Stomach (tissue), 4 donors: ENCODE results near the gene CHRNA1.

Experiments used
- EP300 ChIP-seq: sonication (generic); formaldehyde crosslinking; IDR thresholded peaks from one replicate; pipeline ENCODE4 v1.6.1; 2017; ENCODE audit warnings: antibody characterized with exemption
- POLR2A ChIP-seq, 4 donors: fragments of 450-650 bp; IDR thresholded peaks; one replicate each; pipeline ENCODE4 v1.6.1; 2016; ENCODE audit warnings: antibody characterized with exemption in 4 of 4, control low read depth in 2 of 4, mild to moderate bottlenecking in 1 of 4, moderate library complexity in 1 of 4
- TF ChIP-seq, protein P1 (sequence below), 7 experiments: fragments of 450-650 bp in 4 of 7; fragments of 200-600 bp in 3 of 7; sonication (generic) in 3 of 7; IDR thresholded peaks; one replicate each; pipeline ENCODE4 v1.5.1; 2016 to 2019; ENCODE audit warnings: antibody characterized with exemption in 7 of 7, control low read depth in 2 of 7, mild to moderate bottlenecking in 1 of 7

GRCh38 chr2:174745142-174745541, 19.1 kb downstream of the CHRNA1 start:
- TF ChIP-seq, protein P1, sequence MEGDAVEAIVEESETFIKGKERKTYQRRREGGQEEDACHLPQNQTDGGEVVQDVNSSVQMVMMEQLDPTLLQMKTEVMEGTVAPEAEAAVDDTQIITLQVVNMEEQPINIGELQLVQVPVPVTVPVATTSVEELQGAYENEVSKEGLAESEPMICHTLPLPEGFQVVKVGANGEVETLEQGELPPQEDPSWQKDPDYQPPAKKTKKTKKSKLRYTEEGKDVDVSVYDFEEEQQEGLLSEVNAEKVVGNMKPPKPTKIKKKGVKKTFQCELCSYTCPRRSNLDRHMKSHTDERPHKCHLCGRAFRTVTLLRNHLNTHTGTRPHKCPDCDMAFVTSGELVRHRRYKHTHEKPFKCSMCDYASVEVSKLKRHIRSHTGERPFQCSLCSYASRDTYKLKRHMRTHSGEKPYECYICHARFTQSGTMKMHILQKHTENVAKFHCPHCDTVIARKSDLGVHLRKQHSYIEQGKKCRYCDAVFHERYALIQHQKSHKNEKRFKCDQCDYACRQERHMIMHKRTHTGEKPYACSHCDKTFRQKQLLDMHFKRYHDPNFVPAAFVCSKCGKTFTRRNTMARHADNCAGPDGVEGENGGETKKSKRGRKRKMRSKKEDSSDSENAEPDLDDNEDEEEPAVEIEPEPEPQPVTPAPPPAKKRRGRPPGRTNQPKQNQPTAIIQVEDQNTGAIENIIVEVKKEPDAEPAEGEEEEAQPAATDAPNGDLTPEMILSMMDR (IDR thresholded peaks at IDR 0.05) = no peak
- TF ChIP-seq POLR2A (IDR thresholded peaks at IDR 0.05) = no peak
- no peak for TF ChIP-seq EP300
